ENCODE data around the gene MBNL1.

Gene MBNL1

GRCh38 chr3:152319831-152320617 lies 51.3 kb downstream of the MBNL1 start:
- peaks cover 14% of the 10 kb centered on the region for H3K36me3 ChIP-seq (ENCODE audit: control insufficient read depth, insufficient read depth, low read length)
- WGBS, 2 experiments (ENCODE audit: insufficient coverage in 2 of 2): 90 to 100% methylated on average over 1 to 2 of the region's 3 CpGs
- peaks cover 35% of the 10 kb centered on the region for H3K4me1 ChIP-seq (ENCODE audit: control insufficient read depth, insufficient read depth, low read length, poor library complexity, severe bottlenecking)
- no peaks in the 10 kb centered on the region for H3K9me3 ChIP-seq (ENCODE audit: control insufficient read depth, low read length)
- no peak overlapping the region for H3K4me3 ChIP-seq (ENCODE audit: extremely low read depth, insufficient read depth, low read length, poor library complexity, severe bottlenecking)
- no peak overlapping the region for H3K27ac ChIP-seq (ENCODE audit: low read depth, low read length, severe bottlenecking)

DNA sequence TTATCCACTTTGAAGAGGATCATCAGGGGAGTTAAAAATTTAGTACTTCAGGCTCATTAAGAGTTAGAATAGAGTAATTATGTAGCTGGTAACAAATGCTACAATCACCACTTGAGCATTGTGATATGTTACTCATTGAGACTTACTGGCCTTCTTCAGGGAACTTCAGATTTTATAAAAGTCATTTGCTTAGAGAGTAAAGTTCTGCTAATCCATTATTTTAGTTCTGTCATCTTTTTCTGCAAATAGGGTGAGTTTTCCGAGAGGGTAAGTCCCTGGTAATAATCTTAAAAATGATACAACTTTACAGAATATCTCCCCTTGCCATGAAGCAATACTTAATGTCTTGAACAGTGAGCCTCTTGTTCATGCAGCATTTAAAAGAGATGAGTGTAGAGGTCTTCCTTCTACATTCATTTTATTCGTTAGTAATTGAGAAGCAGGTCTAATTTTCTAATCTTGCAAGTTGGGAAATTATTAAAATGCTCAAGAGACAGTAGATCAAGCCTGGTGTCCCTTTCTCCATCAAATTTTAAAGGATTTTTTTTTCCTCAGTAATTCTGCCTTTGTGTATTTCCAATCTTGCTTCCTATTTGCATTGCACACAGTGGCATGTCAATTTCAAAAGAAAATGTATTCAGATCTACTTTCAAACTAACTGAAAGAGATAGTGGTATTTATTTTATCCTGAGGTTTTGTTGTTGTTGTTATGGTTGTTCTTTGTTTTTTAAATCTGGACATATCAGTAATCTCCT lies 52.6 kb downstream of the MBNL1 start:
- peaks cover 34% of the 10 kb centered on the region for H3K4me1 ChIP-seq (ENCODE audit: control insufficient read depth, insufficient read depth, low read length, poor library complexity, severe bottlenecking)
- WGBS, 2 experiments (ENCODE audit: insufficient coverage in 2 of 2): no CpG with 5 or more reads among the region's 2 CpGs
- H3K36me3 ChIP-seq (ENCODE audit: control insufficient read depth, insufficient read depth, low read length): peaks cover 17% of the 10 kb centered on the region
- no peak overlapping the region for H3K27ac ChIP-seq (ENCODE audit: low read depth, low read length, severe bottlenecking)
- no peak overlapping the region for H3K4me3 ChIP-seq (ENCODE audit: extremely low read depth, insufficient read depth, low read length, poor library complexity, severe bottlenecking)
- peaks cover 6% of the 10 kb centered on the region for H3K9me3 ChIP-seq (ENCODE audit: control insufficient read depth, low read length)

DNA sequence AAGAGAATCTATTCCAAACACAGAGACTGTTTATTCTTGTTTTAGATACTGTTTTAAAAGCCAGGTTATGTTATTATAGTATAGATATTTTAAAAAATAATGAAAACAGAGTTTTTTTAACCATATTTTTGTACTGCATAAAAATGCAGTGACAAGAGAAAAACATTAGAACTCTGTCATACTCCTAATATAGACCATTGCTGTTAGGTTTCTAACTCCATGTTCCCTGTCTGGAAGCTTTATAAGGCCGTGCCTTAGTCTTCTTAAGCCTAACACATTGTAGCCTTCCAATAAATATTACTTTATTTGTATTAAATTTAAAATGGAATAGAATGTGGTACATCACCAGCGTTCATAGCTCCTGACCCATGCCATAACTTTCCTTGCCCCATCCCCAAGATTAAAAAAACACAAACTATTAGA lies 53.2 kb downstream of the MBNL1 start:
- Histone ChIP-seq H3K27ac (ENCODE audit: low read depth, low read length, severe bottlenecking) (no peak overlapping the region), H3K4me1 (ENCODE audit: control insufficient read depth, insufficient read depth, low read length, poor library complexity, severe bottlenecking) (peaks cover 31% of the 10 kb centered on the region), H3K9me3 (ENCODE audit: control insufficient read depth, low read length) (peaks cover 6% of the 10 kb centered on the region), H3K4me3 (ENCODE audit: extremely low read depth, insufficient read depth, low read length, poor library complexity, severe bottlenecking) (no peak overlapping the region), H3K36me3 (ENCODE audit: control insufficient read depth, insufficient read depth, low read length) (peaks cover 17% of the 10 kb centered on the region)
- WGBS, 2 experiments (ENCODE audit: insufficient coverage in 2 of 2): no CpG with 5 or more reads among the region's 2 CpGs

DNA sequence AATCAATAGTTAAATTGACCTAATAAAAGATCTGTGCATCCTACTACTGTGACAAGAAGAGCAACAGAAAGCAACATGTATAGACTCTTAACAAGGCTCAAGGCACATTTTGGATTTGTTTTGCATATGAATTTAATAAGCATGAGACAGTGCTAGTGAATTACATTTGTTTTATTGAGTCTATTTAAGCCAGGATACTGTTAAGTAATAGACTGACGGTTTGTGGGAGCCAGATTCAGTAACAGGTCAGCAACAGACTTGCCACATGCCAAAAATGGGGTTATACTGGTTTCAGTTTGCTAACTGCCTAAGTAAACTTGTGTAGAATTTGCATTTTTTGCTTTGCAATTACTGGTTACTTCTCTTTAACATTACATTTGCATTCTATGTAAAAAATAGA lies 54.0 kb downstream of the MBNL1 start:
- no peak overlapping the region for H3K27ac ChIP-seq (ENCODE audit: low read depth, low read length, severe bottlenecking)
- WGBS, 2 experiments (ENCODE audit: insufficient coverage in 2 of 2): 90% methylated on average over 1 of the region's 1 CpG; no CpG with 5 or more reads in 1 of the 2 experiments
- H3K9me3 ChIP-seq (ENCODE audit: control insufficient read depth, low read length): peaks cover 6% of the 10 kb centered on the region
- no peak overlapping the region for H3K4me3 ChIP-seq (ENCODE audit: extremely low read depth, insufficient read depth, low read length, poor library complexity, severe bottlenecking)
- H3K4me1 ChIP-seq (ENCODE audit: control insufficient read depth, insufficient read depth, low read length, poor library complexity, severe bottlenecking): peaks cover 30% of the 10 kb centered on the region
- peaks cover 17% of the 10 kb centered on the region for H3K36me3 ChIP-seq (ENCODE audit: control insufficient read depth, insufficient read depth, low read length)

DNA sequence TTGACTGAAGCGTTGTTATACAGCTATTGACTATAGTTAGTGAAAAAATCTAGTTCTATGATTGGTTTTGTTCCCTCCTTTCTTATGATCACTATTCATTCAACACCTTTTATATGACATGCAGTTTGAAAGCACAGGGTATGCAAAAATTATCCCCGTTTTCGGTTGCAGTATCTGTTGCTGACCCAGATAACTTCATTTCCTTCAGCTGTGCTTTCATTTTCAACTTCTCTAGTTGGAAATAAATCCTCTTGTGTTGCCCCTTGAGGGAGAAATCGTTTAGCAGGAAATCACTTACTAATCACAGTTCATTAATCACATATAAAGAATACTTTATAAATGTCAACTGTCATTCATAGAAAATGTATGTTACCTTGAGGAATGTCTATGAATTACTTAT lies 55.1 kb downstream of the MBNL1 start:
- 80% methylated on average over 2 of the region's 4 CpGs; no CpG with 5 or more reads in 1 of the 2 experiments for WGBS, 2 experiments (ENCODE audit: insufficient coverage in 2 of 2)

DNA sequence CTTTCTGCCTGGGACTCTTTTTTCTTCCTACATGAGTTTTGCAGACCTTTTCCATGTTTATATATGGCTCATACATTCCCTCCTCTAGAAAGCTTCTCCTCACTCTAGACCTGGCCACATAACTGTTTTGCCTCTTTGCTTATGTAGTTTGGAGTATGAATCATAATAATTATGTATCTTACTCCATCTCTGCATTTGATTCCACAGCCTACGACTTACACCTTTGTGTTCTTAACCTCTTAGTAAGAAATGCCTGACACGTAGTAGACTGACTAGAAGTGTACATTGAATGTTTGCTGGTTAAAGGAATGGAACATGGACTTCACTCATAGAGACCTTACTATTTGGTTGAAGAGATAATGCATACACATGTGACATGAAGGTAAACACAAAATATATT lies 56.4 kb downstream of the MBNL1 start:
- peaks cover 24% of the 10 kb centered on the region for H3K4me1 ChIP-seq (ENCODE audit: control insufficient read depth, insufficient read depth, low read length, poor library complexity, severe bottlenecking)
- H3K36me3 ChIP-seq (ENCODE audit: control insufficient read depth, insufficient read depth, low read length): peaks cover 17% of the 10 kb centered on the region
- H3K9me3 ChIP-seq (ENCODE audit: control insufficient read depth, low read length): peaks cover 6% of the 10 kb centered on the region
- H3K4me3 ChIP-seq (ENCODE audit: extremely low read depth, insufficient read depth, low read length, poor library complexity, severe bottlenecking): no peak overlapping the region
- WGBS, 2 experiments (ENCODE audit: insufficient coverage in 2 of 2): no CpG with 5 or more reads among the region's 2 CpGs
- H3K27ac ChIP-seq (ENCODE audit: low read depth, low read length, severe bottlenecking): no peak overlapping the region

More for the DNA sequence above, 55.1 kb downstream of the MBNL1 start:
- Histone ChIP-seq H3K4me3 (ENCODE audit: extremely low read depth, insufficient read depth, low read length, poor library complexity, severe bottlenecking) (no peak overlapping the region), H3K4me1 (ENCODE audit: control insufficient read depth, insufficient read depth, low read length, poor library complexity, severe bottlenecking) (peaks cover 22% of the 10 kb centered on the region), H3K27ac (ENCODE audit: low read depth, low read length, severe bottlenecking) (no peak overlapping the region), H3K9me3 (ENCODE audit: control insufficient read depth, low read length) (peaks cover 6% of the 10 kb centered on the region), H3K36me3 (ENCODE audit: control insufficient read depth, insufficient read depth, low read length) (peaks cover 17% of the 10 kb centered on the region)

GRCh38 chr3:152327203-152327602 lies 58.5 kb downstream of the MBNL1 start:
- no CpG with 5 or more reads among the region's 2 CpGs for WGBS, 2 experiments (ENCODE audit: insufficient coverage in 2 of 2)
- H3K9me3 ChIP-seq (ENCODE audit: control insufficient read depth, low read length): peaks cover 6% of the 10 kb centered on the region
- peaks cover 20% of the 10 kb centered on the region for H3K4me1 ChIP-seq (ENCODE audit: control insufficient read depth, insufficient read depth, low read length, poor library complexity, severe bottlenecking)
- H3K4me3 ChIP-seq (ENCODE audit: extremely low read depth, insufficient read depth, low read length, poor library complexity, severe bottlenecking): no peak overlapping the region
- peaks cover 14% of the 10 kb centered on the region for H3K36me3 ChIP-seq (ENCODE audit: control insufficient read depth, insufficient read depth, low read length)
- H3K27ac ChIP-seq (ENCODE audit: low read depth, low read length, severe bottlenecking): no peak overlapping the region

- Histone ChIP-seq H3K9me3 (ENCODE audit: control insufficient read depth, low read length) (peaks cover 6% of the 10 kb centered on the region), H3K27ac (ENCODE audit: low read depth, low read length, severe bottlenecking) (peak overlapping the region; percentile 91), H3K4me1 (ENCODE audit: control insufficient read depth, insufficient read depth, low read length, poor library complexity, severe bottlenecking) (peaks cover 20% of the 10 kb centered on the region), H3K4me3 (ENCODE audit: extremely low read depth, insufficient read depth, low read length, poor library complexity, severe bottlenecking) (no peak overlapping the region), H3K36me3 (ENCODE audit: control insufficient read depth, insufficient read depth, low read length) (peaks cover 8% of the 10 kb centered on the region)
- 13 to 33% methylated on average over 1 of the region's 3 CpGs for WGBS, 2 experiments (ENCODE audit: insufficient coverage in 2 of 2)
Measured at GRCh38 chr3:152328841-152329240, 60.1 kb downstream of the MBNL1 start.

GRCh38 chr3:152330559-152330958 lies 61.8 kb downstream of the MBNL1 start:
- H3K36me3 ChIP-seq (ENCODE audit: control insufficient read depth, insufficient read depth, low read length): peaks cover 7% of the 10 kb centered on the region
- H3K9me3 ChIP-seq (ENCODE audit: control insufficient read depth, low read length): peaks cover 6% of the 10 kb centered on the region
- peaks cover 20% of the 10 kb centered on the region for H3K4me1 ChIP-seq (ENCODE audit: control insufficient read depth, insufficient read depth, low read length, poor library complexity, severe bottlenecking)
- H3K27ac ChIP-seq (ENCODE audit: low read depth, low read length, severe bottlenecking): peak overlapping the region; percentile 31
- no peak overlapping the region for H3K4me3 ChIP-seq (ENCODE audit: extremely low read depth, insufficient read depth, low read length, poor library complexity, severe bottlenecking)
- WGBS, 2 experiments (ENCODE audit: insufficient coverage in 2 of 2): 86% methylated on average over 1 of the region's 2 CpGs; no CpG with 5 or more reads in 1 of the 2 experiments

GRCh38 chr3:152331018-152331541 lies 62.4 kb downstream of the MBNL1 start:
- WGBS, 2 experiments (ENCODE audit: insufficient coverage in 2 of 2): 66 to 73% methylated on average over 2 of the region's 2 CpGs
- Histone ChIP-seq H3K9me3 (ENCODE audit: control insufficient read depth, low read length) (peaks cover 2% of the 10 kb centered on the region), H3K4me1 (ENCODE audit: control insufficient read depth, insufficient read depth, low read length, poor library complexity, severe bottlenecking) (peaks cover 20% of the 10 kb centered on the region), H3K27ac (ENCODE audit: low read depth, low read length, severe bottlenecking) (peak overlapping the region; percentile 31), H3K4me3 (ENCODE audit: extremely low read depth, insufficient read depth, low read length, poor library complexity, severe bottlenecking) (no peak overlapping the region), H3K36me3 (ENCODE audit: control insufficient read depth, insufficient read depth, low read length) (peaks cover 7% of the 10 kb centered on the region)

Data from mesodermal cell (in vitro differentiated cells).